ENCODE data around the gene HOXC9.

- TF ChIP-seq CTCF (conservative IDR thresholded peaks at IDR 0.05; ENCODE audit: low read depth, low read length) (no peak), EZH2 (IDR thresholded peaks at IDR 0.05; ENCODE audit: borderline replicate concordance, low read depth, low read length, poor library complexity, severe bottlenecking) (no peak)
Observed at GRCh38 chr12:53952871-53953734, 46.9 kb upstream of the HOXC9 start.
